ENCODE measurements around the gene RAPGEF4. TPM values are rescaled to one million over a fixed set of nuclear protein-coding genes. Genes with fewer than 3 reads are reported as not detected.

RAPGEF4 gene
- 10 to 100 TPM in 1 of 3 donors, 1 to 10 TPM in 2; 8.0 to 12.6 (median 9.8) TPM for polyA plus RNA-seq (ENCODE audit: insufficient read length in 3 of 3)
- long read RNA-seq, donor 1: 0 reads
- long read RNA-seq, donor 2: 0 reads
- long read RNA-seq, donor 3, full-length matches to known transcripts: 1 of 1 reads
- long read RNA-seq, donor 3, partial matches to known transcripts: 0 of 1 reads
- long read RNA-seq, donor 3, other reads (novel, unspliced or antisense): 0 of 1 reads
- long read RNA-seq, donor 4, partial matches to known transcripts: 0 of 1 reads
- long read RNA-seq, donor 4, other reads (novel, unspliced or antisense): 0 of 1 reads
- long read RNA-seq, donor 5: 0 reads
- long read RNA-seq, donor 6: 0 reads
- long read RNA-seq, donor 7: 0 reads
- long read RNA-seq, donor 8: 0 reads
- long read RNA-seq, donor 9: 0 reads
- long read RNA-seq, donor 10: 0 reads
- long read RNA-seq, donor 11, full-length matches to known transcripts: 1 of 1 reads
- long read RNA-seq, donor 11, partial matches to known transcripts: 0 of 1 reads
- long read RNA-seq, donor 11, other reads (novel, unspliced or antisense): 0 of 1 reads
- long read RNA-seq, donor 12: 0 reads
- long read RNA-seq, donor 13, full-length matches to known transcripts: 1 of 1 reads
- long read RNA-seq, donor 13, partial matches to known transcripts: 0 of 1 reads
- long read RNA-seq, donor 13, other reads (novel, unspliced or antisense): 0 of 1 reads
- long read RNA-seq, donor 14: 0 reads
- long read RNA-seq, donor 15: 0 reads
- long read RNA-seq, donor 16, partial matches to known transcripts: 0 of 1 reads
- long read RNA-seq, donor 16, other reads (novel, unspliced or antisense): 0 of 1 reads

GRCh38 chr2:172735582-172736423 lies at the start of gene RAPGEF4:
TSS of gene RAPGEF4 (plus strand) at chr2:172735845. CDS start at chr2:172735984, 139 bp downstream.
- peak in 3 of 11 donors; percentile 6 to 31 (median 19) for DNase-seq (ENCODE audit: extremely low read depth in 1 of 11, low read depth in 9 of 11, low spot score in 4 of 11)

DNA sequence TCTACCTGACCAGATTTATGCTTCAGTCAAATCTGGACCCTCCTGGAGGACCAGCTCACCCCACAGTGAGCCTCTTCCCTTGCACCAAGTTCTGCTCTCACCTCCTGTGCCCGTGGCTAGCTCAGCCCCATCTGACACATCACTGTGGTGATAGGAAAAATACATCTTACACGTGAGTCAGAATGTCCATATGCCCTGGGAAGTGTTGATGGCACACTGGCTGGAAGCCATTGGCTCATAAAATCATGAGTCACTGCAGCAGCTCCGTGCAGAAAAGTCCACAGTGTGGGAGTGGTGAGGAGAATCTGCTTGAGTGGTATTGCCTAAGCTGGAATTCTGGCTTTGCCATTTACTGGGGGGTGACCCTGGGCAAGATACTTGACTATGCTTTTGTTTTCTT lies 42.6 kb upstream of the RAPGEF4 start:
- no peak for DNase-seq (ENCODE audit: extremely low read depth in 1 of 11, low read depth in 9 of 11, low spot score in 4 of 11)

DNA sequence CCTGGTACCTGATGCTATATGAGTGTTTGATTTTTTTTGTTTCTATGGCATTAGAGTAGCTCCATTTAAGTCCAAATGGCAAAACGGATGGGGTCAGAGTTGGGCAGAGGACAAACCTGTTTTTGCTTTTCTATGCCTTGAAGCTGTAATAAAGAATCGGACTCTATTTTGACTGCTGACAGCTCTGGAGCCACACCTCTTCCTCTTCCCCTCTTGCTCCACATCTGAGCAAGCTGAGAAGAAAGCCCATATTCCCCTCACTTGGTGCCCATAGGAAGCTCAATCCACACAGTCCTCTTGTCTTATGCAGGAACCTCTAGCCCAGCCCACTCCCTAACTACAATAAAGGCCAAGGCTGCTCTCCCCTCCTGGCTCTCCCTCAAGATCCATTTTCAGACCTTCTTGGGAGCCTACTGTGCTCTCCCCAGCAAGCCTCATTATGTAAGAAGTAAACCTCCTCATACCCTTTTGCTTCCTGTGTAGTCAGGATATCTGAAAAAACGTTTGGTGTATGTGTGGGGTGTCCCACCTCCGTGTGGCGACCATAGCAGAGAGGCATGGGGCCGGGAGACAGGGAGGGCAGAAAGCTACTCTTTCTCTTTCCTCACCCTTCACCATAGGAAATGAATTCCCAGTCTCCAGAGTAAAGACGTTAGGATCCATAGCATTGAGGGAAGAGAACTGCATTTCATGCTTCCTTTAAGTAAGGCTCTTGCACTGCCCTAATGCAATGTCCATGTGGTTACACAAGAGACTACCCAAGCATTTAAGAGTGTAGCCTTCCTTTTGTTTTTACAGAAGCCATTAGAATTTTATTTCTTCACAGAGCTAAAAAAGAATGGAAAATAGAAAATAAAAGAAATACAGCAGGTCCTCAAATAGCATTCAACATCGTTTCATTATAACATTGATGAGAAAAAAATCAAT lies 41.9 kb upstream of the RAPGEF4 start:
- no peak for DNase-seq (ENCODE audit: extremely low read depth in 1 of 11, low read depth in 9 of 11, low spot score in 4 of 11)

GRCh38 chr2:172697296-172697695 lies 38.3 kb upstream of the RAPGEF4 start:
- no peak for DNase-seq (ENCODE audit: extremely low read depth in 1 of 11, low read depth in 9 of 11, low spot score in 4 of 11)

DNA sequence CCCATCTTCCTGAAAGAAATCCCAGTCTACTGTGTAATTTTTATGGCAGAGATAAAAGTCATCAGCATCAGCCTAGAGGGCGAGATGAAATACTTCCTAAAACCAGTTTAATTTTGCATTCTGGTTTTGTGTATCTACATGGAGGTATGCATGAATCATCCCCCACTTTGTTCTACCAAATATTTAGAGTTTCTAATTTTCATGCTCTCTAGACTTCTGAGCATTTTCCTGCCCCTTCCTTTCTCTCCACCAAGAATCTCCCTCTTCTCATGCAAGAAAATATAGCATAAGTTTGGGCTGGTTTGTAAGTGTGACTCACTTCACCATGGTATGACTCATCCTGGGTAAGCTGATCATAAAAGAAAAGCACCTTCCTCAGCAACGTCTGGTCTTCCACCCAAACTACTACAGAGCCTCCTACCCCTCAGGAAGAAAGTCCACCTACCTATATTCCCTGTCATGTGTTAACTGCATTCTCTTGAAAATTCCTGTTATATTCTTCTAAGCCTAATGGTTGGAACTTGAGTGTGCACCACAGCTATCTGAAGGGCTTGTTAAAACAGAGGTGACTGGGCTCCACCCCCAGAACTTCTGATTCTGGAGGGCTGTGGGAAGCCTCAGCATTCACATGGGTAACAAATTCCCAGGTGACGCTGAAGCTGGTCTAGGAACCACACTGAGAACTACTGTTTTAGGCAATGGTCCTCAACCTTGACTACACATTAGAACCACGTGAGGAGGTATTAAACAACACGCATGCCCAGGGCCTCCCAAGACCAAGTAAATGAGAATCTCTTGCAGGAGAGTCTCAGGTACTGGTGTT lies 37.4 kb upstream of the RAPGEF4 start:
- DNase-seq (ENCODE audit: extremely low read depth in 1 of 11, low read depth in 9 of 11, low spot score in 4 of 11): no peak

DNA sequence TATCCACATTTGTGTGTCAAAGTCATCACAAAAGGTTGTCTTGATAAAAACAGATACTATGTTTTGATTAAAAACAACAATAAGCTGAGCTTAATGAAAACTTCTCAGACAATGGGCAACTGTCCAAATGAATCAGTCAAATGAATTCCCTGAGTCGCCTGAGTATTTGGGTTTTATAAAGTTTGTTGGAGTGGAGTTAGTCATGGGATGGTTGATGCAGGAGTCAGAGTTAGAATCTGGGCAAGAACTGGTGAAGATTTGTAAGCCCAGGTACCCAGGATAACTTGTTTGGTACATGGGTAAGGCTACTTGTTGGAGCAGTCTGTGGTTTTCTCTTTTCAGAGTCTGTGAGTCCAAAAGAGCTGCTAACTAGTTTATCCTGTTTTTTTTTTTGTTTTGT lies 34.4 kb upstream of the RAPGEF4 start:
- DNase-seq (ENCODE audit: extremely low read depth in 1 of 11, low read depth in 9 of 11, low spot score in 4 of 11): no peak

DNA sequence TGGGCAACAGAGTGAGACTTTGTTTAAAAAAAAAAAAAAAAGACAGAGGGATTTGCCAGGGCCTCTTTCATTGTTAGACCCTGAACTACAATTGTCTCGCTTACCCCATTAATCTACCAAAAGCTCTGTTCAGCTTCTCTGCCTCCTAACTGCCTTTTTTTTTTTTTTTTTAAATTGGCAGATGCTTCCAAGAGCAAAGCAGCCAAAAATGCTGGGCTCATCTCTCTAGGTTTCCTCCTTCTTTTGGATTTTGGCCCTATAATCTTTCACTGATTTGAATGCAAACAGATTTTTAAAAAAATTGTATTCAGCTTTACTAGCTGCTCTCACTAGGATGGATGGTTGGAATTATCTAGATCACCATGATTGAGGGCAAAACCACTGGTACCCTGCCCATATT lies 33.2 kb upstream of the RAPGEF4 start:
- no peak for DNase-seq (ENCODE audit: extremely low read depth in 1 of 11, low read depth in 9 of 11, low spot score in 4 of 11)

- DNase-seq (ENCODE audit: extremely low read depth in 1 of 11, low read depth in 9 of 11, low spot score in 4 of 11): peak in 1 of 11 donors; percentile 15
Observed at GRCh38 chr2:172704072-172704936, 31.3 kb upstream of the RAPGEF4 start.

- DNase-seq (ENCODE audit: extremely low read depth in 1 of 11, low read depth in 9 of 11, low spot score in 4 of 11): no peak
Observed at GRCh38 chr2:172705352-172705751, 30.3 kb upstream of the RAPGEF4 start.

GRCh38 chr2:172708247-172708646 lies 27.4 kb upstream of the RAPGEF4 start:
- DNase-seq (ENCODE audit: extremely low read depth in 1 of 11, low read depth in 9 of 11, low spot score in 4 of 11): no peak

DNA sequence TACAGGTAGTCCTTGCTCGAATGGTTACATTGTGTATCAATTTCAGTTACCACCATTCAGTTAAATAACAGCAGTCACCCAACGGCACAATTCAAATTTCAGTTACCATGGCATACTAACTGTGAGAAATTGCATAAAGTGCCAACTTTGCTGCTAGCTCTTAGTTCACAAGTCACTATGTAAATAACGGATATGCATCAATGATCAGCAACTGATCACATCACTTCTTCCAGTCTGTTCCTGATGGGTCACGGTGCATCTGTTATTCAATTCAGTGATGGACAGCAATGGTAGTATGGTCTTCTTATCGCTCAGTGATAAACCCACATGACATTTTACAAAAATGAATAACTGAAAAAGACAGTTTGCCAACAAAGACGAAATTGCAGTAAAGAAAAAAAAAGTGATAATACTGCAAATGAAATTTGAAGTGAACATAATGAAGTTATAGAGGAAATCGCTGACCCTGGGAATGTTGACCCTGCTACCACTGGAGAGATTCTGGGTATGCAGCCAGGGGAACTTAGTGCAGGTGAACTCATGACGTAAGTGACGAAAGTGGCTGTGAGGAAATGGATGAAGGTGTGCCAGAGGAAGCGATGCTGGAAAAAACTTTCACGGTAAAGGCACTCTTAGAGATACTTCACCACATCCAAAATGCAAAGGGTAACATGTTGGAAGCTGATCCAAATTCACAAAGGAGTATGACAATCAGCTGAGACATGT lies 25.9 kb upstream of the RAPGEF4 start:
- DNase-seq (ENCODE audit: extremely low read depth in 1 of 11, low read depth in 9 of 11, low spot score in 4 of 11): no peak

GRCh38 chr2:172710584-172711047 lies 25.0 kb upstream of the RAPGEF4 start:
- peak in 8 of 11 donors; percentile 8 to 34 (median 21) for DNase-seq (ENCODE audit: extremely low read depth in 1 of 11, low read depth in 9 of 11, low spot score in 4 of 11)

DNA sequence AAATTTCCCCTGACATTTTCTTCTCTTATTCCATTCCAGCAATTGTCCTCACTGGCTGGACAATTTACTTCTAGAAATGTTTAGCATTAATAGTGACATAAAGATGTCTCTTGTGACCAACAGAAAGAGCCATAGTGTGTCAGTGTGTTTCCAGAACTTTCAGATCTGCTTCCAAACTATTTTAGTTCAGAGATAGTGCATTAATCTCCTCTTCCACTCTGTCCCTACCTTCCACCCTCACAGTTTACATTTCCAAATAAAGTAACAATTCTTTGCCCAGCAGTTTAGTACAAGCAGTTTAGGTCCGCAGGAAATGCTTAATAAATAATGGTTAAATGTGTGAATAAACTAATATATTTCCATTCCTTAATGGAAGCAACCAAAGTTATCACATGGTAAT lies 24.5 kb upstream of the RAPGEF4 start:
- DNase-seq (ENCODE audit: extremely low read depth in 1 of 11, low read depth in 9 of 11, low spot score in 4 of 11): no peak

DNA sequence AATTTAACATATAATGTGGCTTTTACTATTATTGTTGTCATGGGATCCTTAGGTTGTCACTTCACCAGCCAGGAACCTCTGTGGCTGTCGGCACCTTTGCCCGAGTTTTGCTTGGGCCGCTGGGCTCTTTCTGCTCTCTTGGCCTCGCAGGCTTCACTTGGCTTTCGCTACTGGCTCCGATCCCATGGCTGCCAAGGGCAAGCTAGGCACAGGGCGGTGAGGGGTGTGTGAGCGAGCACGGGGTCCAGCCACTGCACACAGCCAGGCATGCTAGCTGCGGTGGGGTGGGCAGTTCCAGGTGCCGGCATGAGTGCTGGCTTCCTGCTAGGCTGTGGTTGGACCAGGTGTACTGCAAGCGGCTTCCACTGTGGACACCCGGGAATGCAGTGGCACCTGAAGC lies 23.4 kb upstream of the RAPGEF4 start:
- DNase-seq (ENCODE audit: extremely low read depth in 1 of 11, low read depth in 9 of 11, low spot score in 4 of 11): no peak

- no peak for DNase-seq (ENCODE audit: extremely low read depth in 1 of 11, low read depth in 9 of 11, low spot score in 4 of 11)
Observed at GRCh38 chr2:172713365-172713875, 22.2 kb upstream of the RAPGEF4 start.

DNA sequence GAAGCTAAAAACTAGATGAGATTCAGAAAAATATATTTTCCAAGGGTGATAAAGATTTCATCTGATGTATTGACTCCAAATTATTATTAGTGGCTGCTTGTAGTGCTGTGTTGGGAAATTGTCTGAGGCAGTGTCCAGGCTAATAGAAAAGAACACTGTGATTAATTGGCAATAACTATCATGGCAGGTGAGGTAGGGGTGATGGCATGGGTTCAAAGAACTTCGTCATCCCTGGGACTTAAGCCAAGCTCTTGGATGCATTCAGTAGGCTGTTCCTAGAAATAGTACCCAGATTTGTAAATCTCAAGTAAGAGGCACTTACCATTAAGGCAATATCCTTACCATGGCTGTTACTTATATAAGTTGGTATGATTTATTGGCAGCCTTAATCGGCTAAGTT lies 13.2 kb upstream of the RAPGEF4 start:
- no peak for DNase-seq (ENCODE audit: extremely low read depth in 1 of 11, low read depth in 9 of 11, low spot score in 4 of 11)
